Erythroblast (primary cell): ENCODE measurements around the gene POLR1C.

ENCODE experiments used
- DNase-seq, 2 experiments: peaks; one replicate each; lab custom pipeline; 2025; lab: John Stamatoyannopoulos, UW
- GATA1 ChIP-seq: IDR thresholded peaks from 2 replicates; pipeline ENCODE4 v1.6.1; 2011; ENCODE audit warnings: low read depth, mild to moderate bottlenecking, control low read depth, low read length, moderate library complexity
- POLR2A ChIP-seq: IDR thresholded peaks from 2 replicates; pipeline ENCODE4 v1.6.1; 2011; ENCODE audit warnings: mild to moderate bottlenecking, low read length

The POLR1C gene

GRCh38 chr6:43481591-43482236 is 35.2 kb upstream of the POLR1C start:
- no peak for DNase-seq
- no peak for TF ChIP-seq POLR2A
- TF ChIP-seq GATA1: no peak

DNA sequence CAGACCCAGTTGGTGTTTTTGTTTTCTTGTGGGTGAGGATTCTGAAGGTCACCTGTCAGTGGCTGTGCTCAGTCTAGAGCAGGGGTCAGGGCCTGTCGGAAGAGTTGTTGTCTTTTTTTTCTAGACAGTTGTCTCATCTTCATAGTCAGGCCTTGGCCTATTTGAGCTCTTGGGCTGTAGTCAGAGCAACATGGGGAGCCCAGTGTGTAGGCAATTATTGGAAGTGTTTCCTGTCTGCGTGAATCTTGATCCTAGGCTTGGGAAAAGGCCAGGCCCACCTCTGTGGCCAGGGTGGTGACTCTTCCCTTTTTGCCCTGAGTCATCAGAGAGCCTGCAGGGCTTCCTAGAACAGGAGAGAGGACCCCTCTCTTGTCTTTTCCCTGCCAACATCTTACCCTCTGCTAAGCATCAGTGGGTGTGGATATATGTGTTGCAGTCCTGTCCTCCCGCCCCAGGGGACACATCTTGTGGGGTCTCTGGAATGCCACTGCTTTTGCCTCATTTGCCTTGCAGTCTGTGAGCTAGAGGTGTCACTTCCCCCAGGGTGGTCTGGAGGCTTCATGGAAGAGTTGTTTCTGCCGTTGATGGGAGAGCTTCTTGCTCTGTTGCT is 28.1 kb upstream of the POLR1C start:
- TF ChIP-seq POLR2A (no peak), GATA1 (no peak)

DNA sequence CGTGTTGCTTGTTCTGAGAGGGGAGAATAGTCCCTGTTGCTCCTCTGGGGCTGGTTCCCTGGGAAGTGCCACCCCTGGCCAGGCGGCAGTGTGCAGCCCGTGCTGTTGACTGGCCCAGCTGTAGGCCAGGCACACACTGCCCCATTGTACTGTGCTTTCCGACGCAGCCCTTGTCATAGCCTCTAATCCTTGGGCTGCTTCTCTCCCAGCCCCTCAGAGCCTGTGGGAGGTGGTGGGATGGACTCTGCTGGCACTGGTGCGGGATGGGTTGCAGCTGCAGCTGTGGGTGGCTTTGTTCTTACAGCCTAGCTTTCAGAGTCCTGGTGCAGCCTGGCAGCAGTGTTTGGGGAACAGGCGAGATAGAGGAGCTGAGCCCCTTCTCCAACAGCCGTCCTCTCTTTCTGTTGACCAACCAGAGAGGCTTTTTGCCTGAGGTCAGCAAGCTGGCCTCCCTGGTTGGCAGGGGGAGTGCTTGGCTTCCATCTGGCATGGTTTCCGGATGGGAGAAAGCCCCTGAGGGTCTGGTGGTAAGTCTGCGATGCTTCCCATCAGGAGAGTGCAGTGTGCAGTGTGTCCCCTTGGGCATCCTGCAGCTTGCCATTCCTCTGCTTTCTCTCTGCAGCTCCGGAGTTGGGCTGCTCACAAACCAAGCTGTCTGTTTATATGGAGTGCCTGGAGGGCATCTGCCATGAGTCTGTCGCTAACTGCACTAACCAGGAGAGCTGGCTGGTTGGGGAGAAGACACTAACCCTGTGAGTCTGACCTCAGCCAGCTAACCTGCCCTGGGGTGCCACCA is 27.4 kb upstream of the POLR1C start:
- TF ChIP-seq GATA1 (no peak), POLR2A (no peak)
- DNase-seq: no peak

More for the DNA sequence above, 28.1 kb upstream of the POLR1C start:
- no peak for DNase-seq

GRCh38 chr6:43490523-43490939 is 26.4 kb upstream of the POLR1C start:
- TF ChIP-seq GATA1: no peak
- no peak for TF ChIP-seq POLR2A
- no peak for DNase-seq

DNA sequence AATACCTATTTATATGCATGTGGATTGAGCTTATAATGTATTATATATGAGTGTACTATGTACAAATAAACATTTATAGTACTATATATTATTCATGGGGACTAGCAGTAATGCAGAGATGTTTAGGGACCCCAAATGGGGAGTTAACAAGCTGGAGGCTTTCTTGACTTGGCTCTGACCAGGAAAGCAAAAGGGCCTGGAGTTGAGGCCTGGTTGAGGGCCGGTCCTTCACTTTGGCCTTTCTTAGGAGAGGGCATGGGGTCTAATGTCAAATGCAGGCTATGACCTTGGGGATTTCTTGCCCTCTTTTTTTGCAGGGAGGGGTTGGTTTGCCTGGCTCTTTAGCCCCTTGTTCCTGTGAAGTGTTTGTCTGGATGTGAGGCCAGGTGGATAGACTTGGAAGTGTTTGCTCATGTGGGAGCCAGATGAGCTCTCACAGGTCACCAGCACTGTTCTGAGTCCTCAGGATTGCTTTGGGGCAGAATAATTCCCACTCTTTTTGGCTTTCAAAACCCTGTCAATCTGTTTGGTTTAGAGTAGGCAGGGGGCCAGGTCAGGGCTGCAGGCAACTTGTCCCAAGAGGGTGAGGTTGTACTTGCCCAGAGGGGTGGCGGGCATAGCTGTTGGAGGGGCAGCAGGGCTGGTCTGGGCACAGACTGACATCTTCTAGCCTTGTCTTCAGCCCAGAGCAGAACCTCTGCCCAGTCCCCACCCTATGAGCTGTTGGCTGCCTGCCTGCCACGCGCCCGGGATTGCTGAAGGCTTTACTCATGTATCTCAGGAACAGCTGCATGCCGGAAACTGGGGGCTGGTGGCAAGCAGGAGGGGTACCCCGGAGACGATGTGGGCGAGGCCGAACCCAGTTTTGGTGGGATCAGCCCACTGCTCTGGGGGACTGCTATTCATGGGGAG is 24.9 kb upstream of the POLR1C start:
- no peak for DNase-seq

GRCh38 chr6:43492673-43493072 is 24.2 kb upstream of the POLR1C start:
- DNase-seq: no peak
- TF ChIP-seq POLR2A (no peak), GATA1 (no peak)

More for the DNA sequence above, 24.9 kb upstream of the POLR1C start:
- TF ChIP-seq GATA1: no peak
- TF ChIP-seq POLR2A: no peak

GRCh38 chr6:43493230-43493629 is 23.7 kb upstream of the POLR1C start:
- no peak for DNase-seq
- TF ChIP-seq GATA1: no peak
- TF ChIP-seq POLR2A: no peak

- no peak for TF ChIP-seq POLR2A
- no peak for TF ChIP-seq GATA1
- no peak for DNase-seq
Observed at GRCh38 chr6:43493833-43494232, 23.1 kb upstream of the POLR1C start.

DNA sequence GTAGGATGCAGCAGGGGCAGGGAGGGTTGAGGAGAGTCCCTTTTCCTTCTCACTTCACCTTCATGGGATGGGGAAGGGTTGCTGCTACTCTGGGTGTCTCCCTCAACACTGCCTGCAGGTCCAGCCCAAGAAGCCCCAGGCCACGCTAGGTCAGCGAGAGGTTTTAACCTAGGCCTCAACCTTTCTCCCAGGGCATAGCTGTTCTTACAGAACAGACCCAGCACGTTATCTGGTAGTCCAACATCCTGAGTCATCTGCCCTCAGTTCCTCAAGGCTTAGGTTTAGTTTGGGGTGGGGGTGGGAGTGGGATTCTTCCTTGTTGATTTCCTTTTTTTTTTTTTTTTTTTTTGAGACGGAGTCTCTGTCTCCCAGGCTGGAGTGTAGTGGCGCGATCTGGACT is 22.6 kb upstream of the POLR1C start:
- no peak for TF ChIP-seq POLR2A
- no peak for TF ChIP-seq GATA1
- DNase-seq: no peak

GRCh38 chr6:43494766-43495165 is 22.1 kb upstream of the POLR1C start:
- DNase-seq: no peak

GRCh38 chr6:43495409-43495941 is 21.4 kb upstream of the POLR1C start:
- DNase-seq: no peak
- TF ChIP-seq GATA1 (no peak), POLR2A (no peak)

More at GRCh38 chr6:43494766-43495165, 22.1 kb upstream of the POLR1C start:
- TF ChIP-seq POLR2A: no peak
- no peak for TF ChIP-seq GATA1

GRCh38 chr6:43496370-43497128 is 20.3 kb upstream of the POLR1C start:
- TF ChIP-seq POLR2A (no peak), GATA1 (no peak)
- DNase-seq: peak; percentile 30 to 48
